Esophagus muscularis mucosa (tissue), 4 donors: ENCODE measurements around the gene LRRC27. TPM values are rescaled to one million over a fixed set of nuclear protein-coding genes. Genes with fewer than 3 reads are reported as not detected.

ENCODE experiments used
- DNase-seq: peaks from one replicate; pipeline ENCODE4 v3.0.0-alpha.2; 2017; ENCODE audit errors: extremely low spot score
- H3K27ac ChIP-seq, 4 donors: fragments of 200-600 bp; sonication (generic); replicated peaks in 1 of 4; 1 replicate in 3 of 4; 2 replicates in 1 of 4; pipeline ENCODE4 v1.5.1; 2016 to 2019; ENCODE audit warnings: mild to moderate bottlenecking in 1 of 4
- H3K27me3 ChIP-seq, 4 donors: fragments of 200-600 bp; sonication (generic); one replicate each; pipeline versions ENCODE4 v1.5.1 to v1.6.0; 2016 to 2019
- H3K36me3 ChIP-seq, 4 donors: fragments of 200-600 bp; sonication (generic); one replicate each; pipeline ENCODE4 v1.5.1; 2016 to 2019
- H3K4me1 ChIP-seq, 4 donors: fragments of 200-600 bp; sonication (generic); one replicate each; pipeline ENCODE4 v1.5.1; 2016 to 2019
- H3K4me3 ChIP-seq, 4 donors: fragments of 200-600 bp; sonication (generic); 1 replicate in 2 of 4; 2 replicates in 2 of 4; pipeline ENCODE4 v1.5.1; 2016 to 2019; ENCODE audit warnings: mild to moderate bottlenecking in 4 of 4, moderate library complexity in 1 of 4
- H3K9me3 ChIP-seq, 4 donors: fragments of 200-600 bp; sonication (generic); 1 replicate in 3 of 4; 2 replicates in 1 of 4; pipeline ENCODE4 v1.5.1; 2016 to 2019
- CTCF ChIP-seq, 3 experiments: fragments of 200-600 bp in 2 of 3; fragments of 450-650 bp in 1 of 3; sonication (generic) in 2 of 3; IDR thresholded peaks; one replicate each; pipeline ENCODE4 v1.5.1; 2017 to 2019; ENCODE audit warnings: antibody characterized with exemption in 3 of 3, mild to moderate bottlenecking in 2 of 3, moderate library complexity in 1 of 3
- EP300 ChIP-seq: sonication (generic); formaldehyde crosslinking; IDR thresholded peaks from one replicate; pipeline ENCODE4 v1.6.1; 2017; ENCODE audit warnings: antibody characterized with exemption
- POLR2A ChIP-seq: fragments of 450-650 bp; IDR thresholded peaks from one replicate; pipeline ENCODE4 v1.6.1; 2017; ENCODE audit warnings: antibody characterized with exemption, moderate library complexity, mild to moderate bottlenecking, low read depth
- POLR2AphosphoS5 ChIP-seq, 2 donors: sonication (generic); formaldehyde crosslinking; IDR thresholded peaks; one replicate each; pipeline ENCODE4 v1.6.1; 2017; ENCODE audit warnings: antibody characterized with exemption in 2 of 2
- WGBS: methylation state at CpG from one replicate; pipeline ENCODE4 v1.1.5; 2018; 5-methylcytosine and 5-hydroxymethylcytosine counted together
- intact Hi-C: fragments of 100-400 bp; cut with DNase I; formaldehyde crosslinking; loops from one replicate; pipeline ENCODE4 v1.15.1; 2023
- total RNA-seq, 4 donors: library from RNA; depleted of rRNA; stranded (reverse); fragments of >200 nt; gene quantifications; one replicate each; pipeline versions ENCODE4 v1.1.0 to v1.2.1, GENCODE V29; 2016

The LRRC27 gene
- total RNA-seq, 4 donors from 2014 or later: 5.8 to 19.1 (median 9.5) TPM

- intact Hi-C loops: no loop called here
Observed at GRCh38 chr10:132290631-132291030, 41.4 kb upstream of the LRRC27 start.

GRCh38 chr10:132291826-132292225, 40.2 kb upstream of the LRRC27 start:
- H3K4me3 ChIP-seq: no peak overlapping the region
- peaks cover 0 to 15% (median 5%) of the 10 kb centered on the region in 4 donors for H3K9me3 ChIP-seq
- H3K4me1 ChIP-seq: peaks cover 0 to 17% (median 15%) of the 10 kb centered on the region in 4 donors
- DNase-seq: no peak
- no peaks in the 10 kb centered on the region for H3K36me3 ChIP-seq
- intact Hi-C loops: no loop called here
- 92% methylated on average over 4 of the region's 5 CpGs for WGBS
- H3K27me3 ChIP-seq: no peaks in the 10 kb centered on the region
- TF ChIP-seq CTCF (IDR thresholded peaks at IDR 0.05): no peak
- TF ChIP-seq POLR2AphosphoS5 (IDR thresholded peaks at IDR 0.05): no peak
- no peak for TF ChIP-seq EP300
- no peak for TF ChIP-seq POLR2A
- H3K27ac ChIP-seq: no peak overlapping the region

More at GRCh38 chr10:132290631-132291030, 41.4 kb upstream of the LRRC27 start:
- WGBS: 96% methylated on average over 4 of the region's 6 CpGs
- no peak overlapping the region for H3K27ac ChIP-seq
- no peaks in the 10 kb centered on the region for H3K36me3 ChIP-seq
- no peak overlapping the region for H3K4me3 ChIP-seq
- H3K4me1 ChIP-seq: peaks cover 0 to 17% (median 15%) of the 10 kb centered on the region in 4 donors
- DNase-seq: no peak
- no peaks in the 10 kb centered on the region for H3K27me3 ChIP-seq
- H3K9me3 ChIP-seq: peaks cover 0 to 15% (median 5%) of the 10 kb centered on the region in 4 donors
- no peak for TF ChIP-seq EP300

- Histone ChIP-seq H3K27ac (peak overlapping the region in 2 of 4 donors; percentile 44 to 67), H3K27me3 (no peaks in the 10 kb centered on the region), H3K9me3 (peaks cover 0 to 15% (median 5%) of the 10 kb centered on the region in 4 donors), H3K4me3 (no peak overlapping the region), H3K36me3 (no peaks in the 10 kb centered on the region), H3K4me1 (peaks cover 0 to 17% (median 15%) of the 10 kb centered on the region in 4 donors)
- TF ChIP-seq CTCF (IDR thresholded peaks at IDR 0.05) (no peak), EP300 (no peak), POLR2A (no peak), POLR2AphosphoS5 (IDR thresholded peaks at IDR 0.05) (no peak)
- 93% methylated on average over 29 of the region's 30 CpGs for WGBS
- no peak for DNase-seq
- intact Hi-C loops: no loop called here
Observed at GRCh38 chr10:132292287-132293200, 39.4 kb upstream of the LRRC27 start.

- Histone ChIP-seq H3K4me3 (no peak overlapping the region), H3K27me3 (no peaks in the 10 kb centered on the region), H3K4me1 (peaks cover 0 to 17% (median 15%) of the 10 kb centered on the region in 4 donors), H3K36me3 (no peaks in the 10 kb centered on the region), H3K27ac (peak overlapping the region in 3 of 4 donors; percentile 21 to 67 (median 44)), H3K9me3 (peaks cover 0 to 13% (median 3%) of the 10 kb centered on the region in 4 donors)
- WGBS: 47% methylated on average over 14 of the region's 16 CpGs
- DNase-seq: no peak
- no peak for TF ChIP-seq EP300
- TF ChIP-seq POLR2AphosphoS5 (IDR thresholded peaks at IDR 0.05): no peak
- TF ChIP-seq POLR2A: no peak
- no peak for TF ChIP-seq CTCF (IDR thresholded peaks at IDR 0.05)
- intact Hi-C loops: no loop called here
Observed at GRCh38 chr10:132293201-132293812, 38.7 kb upstream of the LRRC27 start.
